ENCODE data around the gene COX4I1. TPM values are rescaled to one million over a fixed set of nuclear protein-coding genes. Genes with fewer than 3 reads are reported as not detected.
"Not testable (repeated sequence)": the region's sequence is repeated elsewhere in the genome, so short reads cannot be mapped to it uniquely, and the experiment has no call there.

COX4I1 gene
- total RNA-seq, 2 donors from 2014 or later: 1,590 to 1,597 TPM

DNA sequence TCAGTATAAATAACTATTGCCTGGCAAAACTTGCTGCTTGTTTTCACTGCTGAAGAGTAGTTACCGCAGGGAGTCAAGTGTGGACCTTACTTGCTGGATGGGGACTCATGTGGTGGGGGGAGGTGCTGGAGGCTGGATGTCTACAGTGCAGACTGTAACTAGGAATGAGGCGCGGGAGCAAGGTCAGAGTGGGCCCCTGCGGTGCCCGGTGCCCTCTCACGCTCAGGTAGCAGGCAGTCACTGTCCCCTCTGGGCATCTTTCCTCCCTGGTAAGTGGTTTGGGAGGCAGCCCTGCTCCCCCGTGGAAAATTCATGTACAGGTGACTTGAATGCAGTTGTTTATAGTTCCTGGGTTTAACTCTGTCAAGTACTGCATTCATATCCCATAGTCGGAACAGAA, 4.8 kb upstream of the COX4I1 start:
- DNase-seq: peak; percentile 8
- no peak for ATAC-seq
- intact Hi-C loops (cut with DNase I): no loop called here

DNA sequence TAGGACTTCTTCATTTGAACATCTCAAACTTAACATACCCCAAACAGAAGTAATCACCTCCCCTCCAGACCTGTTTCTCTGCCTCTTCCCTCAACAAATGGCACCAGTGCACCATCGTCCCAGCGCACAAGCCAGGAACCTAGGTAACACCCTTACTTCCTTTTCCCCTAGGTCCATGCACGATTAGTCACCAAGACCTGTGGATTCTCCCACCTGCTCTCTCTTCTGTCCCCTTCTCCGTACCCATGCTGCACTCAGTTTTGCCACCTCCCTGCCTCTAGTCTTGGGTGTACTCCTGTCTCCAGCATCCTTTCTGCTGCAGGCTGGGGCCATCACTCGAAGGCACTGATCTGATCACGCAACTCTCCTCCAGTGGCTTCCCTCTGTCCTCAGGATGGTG, 3.3 kb upstream of the COX4I1 start:
- DNase-seq (peak; percentile 8), ATAC-seq (no peak)
- intact Hi-C loops (cut with DNase I): no loop called here

DNA sequence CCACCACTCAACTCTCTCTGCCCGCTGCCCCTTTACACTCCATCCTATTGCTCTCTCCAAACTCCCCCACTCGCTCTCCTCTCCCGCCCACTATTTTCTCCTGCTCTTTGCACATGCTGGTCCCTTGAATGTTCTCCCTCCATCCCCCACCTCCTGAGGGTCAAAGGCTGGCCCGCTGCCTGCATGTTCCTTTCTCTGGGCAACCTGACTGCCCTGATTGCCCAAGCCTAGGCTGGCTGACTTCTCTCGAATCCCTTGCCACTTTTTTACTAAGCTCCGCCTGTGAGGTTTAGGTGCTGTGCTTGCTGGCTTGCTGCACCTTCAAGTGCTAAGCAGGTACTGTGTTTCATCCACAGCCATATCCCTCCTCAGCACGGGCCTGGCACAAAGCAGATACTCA, 2.9 kb upstream of the COX4I1 start:
- intact Hi-C loops (cut with DNase I): no loop called here
- DNase-seq: peak; percentile 5
- ATAC-seq: no peak

DNA sequence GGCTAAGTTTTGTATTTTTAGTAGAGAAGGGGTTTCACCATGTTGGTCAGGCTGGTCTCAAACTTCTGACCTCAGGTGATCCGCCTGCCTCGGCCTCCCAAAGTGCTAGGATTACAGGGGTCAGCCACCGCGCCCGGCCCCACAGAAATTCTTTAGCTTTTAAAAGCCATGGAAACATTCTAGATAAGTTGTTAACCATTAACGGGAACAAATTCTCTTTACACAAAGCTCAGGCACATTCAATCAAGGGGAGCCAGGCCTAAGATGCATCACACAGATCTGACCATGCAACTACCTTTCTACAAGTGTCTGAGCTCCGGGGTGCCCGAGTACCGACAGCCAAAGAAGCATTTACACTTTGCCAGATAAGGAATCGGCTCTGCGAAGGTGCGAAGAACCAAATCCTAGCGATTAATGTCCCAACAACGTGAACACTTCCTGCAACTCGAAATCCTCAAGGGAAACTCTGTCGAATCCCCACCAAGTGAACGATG, 1.2 kb upstream of the COX4I1 start:
- peak; percentile 15 for DNase-seq
- intact Hi-C loops (cut with DNase I): no loop called here
- ATAC-seq: no peak

DNA sequence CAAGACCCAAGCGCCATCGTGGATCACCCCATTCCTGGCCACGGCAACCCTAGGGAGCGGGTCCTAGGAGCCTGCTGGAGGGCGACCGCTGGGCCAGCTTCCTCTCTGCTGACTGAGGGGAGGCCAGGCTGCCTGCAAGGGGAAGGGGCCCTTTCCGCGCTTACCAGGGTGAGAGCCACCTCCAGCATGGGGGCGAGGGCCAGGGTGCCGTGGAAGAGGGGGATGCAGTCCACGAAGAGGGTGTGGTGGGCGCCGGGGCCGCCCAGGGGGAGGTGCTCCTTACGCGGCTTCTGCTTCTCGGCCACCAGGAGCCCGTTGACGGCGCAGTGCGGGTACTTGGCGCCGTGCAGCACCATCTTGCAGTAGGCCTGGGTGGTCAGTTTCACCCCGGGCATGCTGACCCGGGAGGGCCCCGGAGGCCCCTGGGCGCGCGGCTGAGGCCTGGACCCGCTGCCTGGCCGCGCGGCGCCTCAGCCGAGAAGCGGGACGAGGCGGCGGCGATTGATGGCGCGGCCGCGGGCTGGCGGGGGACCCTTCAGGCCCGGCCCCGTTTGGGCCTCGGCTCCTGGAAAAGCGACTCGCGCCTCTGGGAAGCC, 496 bp upstream of the COX4I1 start:
- peak; percentile 45 for DNase-seq
- ATAC-seq: peak; percentile 43 to 49
- intact Hi-C loops (cut with DNase I): no loop called here

DNA sequence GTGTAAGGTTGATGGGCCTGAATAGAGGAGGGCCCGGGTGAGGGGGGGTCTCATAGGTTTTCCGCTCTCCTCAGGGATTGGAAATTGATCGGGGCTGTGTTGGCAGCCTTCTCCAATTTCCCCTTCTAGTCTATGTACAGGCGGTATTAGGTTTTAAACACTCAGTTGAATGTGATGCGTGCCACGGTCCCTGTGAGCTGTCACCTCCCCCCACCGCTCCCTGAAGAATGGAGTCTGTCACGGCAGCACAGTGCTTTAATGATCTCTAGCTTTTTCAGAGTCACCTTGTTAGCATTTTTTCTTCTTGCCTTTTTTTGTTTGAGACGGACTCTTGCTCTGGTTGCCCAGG, 800 bp downstream of the COX4I1 start:
- intact Hi-C loops (cut with DNase I): no loop called here
- peak; percentile 5 to 10 for ATAC-seq
- DNase-seq: no peak

DNA sequence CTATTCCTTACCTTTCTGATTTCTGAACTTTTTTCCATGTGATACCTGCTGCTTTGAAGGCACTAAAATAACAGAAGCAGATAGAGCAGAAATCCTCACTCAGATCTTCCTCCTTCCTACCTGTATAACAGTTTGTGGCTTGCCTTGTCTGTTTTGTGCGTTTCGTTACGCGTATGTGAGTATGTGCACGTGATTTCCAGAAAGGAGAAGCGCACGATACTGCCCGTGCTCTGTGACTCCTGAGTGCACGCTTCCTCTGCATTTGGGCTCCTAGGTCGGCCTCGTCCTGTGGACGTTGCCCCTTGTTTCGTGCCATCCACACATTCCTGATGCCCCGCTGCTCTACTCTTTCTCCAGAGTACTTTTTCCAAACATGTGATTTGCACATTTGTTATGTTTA, 4.1 kb downstream of the COX4I1 start:
- DNase-seq (no peak), ATAC-seq (no peak)
- intact Hi-C loops (cut with DNase I): no loop called here

DNA sequence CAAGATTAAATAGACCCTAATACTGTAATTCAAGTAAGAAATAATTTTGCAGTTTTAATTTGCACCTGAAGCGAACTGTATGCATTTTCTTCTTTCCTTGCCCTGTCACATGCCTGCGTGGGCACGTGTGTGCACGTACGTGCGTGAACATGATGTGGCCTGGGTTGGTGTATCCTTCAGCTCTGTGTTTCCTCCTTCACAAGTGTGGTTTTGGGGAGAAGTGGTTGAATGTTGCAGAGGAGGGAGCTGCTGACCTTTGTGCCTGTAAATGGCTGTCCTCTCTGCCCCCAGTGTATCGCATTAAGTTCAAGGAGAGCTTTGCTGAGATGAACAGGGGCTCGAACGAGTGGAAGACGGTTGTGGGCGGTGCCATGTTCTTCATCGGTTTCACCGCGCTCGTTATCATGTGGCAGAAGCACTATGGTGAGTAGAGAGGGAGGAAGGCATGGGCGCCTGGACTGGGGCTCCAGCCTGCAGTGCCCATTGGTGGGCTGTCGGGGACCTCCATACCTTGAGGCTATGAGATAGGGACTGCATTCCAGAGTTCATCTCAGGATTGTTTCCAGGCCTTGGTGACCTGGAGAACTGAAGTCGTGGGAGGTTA, 6.0 kb downstream of the COX4I1 start:
- ATAC-seq (no peak), DNase-seq (no peak)
- intact Hi-C loops (cut with DNase I): no loop called here

DNA sequence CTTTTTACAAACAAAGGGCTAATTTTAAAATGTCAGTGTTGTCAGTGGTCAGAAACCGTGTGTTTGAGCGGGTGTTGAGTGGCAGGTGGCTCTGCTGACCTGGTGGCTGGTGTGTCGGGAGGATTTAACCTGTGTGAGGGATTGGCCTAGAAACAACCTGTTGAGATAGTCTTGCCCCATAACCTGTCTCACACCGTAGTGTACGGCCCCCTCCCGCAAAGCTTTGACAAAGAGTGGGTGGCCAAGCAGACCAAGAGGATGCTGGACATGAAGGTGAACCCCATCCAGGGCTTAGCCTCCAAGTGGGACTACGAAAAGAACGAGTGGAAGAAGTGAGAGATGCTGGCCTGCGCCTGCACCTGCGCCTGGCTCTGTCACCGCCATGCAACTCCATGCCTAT, 7.0 kb downstream of the COX4I1 start:
- ATAC-seq (no peak), DNase-seq (peak; percentile 8)
- intact Hi-C loops (cut with DNase I): no loop called here

DNA sequence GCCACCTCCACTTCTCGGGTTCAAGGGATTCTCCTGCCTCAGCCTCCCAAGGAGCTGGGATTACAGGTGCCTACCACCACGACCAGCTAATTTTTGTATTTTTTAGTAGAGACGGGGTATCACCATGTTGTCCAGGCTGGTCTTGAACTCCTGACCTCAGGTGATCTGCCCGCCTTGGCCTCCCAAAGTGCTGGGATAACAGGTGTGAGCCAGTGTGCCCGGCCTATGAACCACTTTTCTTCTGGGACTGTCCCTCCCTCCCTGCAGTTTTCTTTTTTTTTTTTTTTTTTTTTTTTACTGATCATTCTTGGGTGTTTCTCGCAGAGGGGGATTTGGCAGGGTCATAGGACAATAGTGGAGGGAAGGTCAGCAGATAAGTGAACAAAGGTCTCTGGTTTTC, 7.8 kb downstream of the COX4I1 start:
- ATAC-seq; intact Hi-C loops (cut with DNase I); DNase-seq: not testable (repeated sequence)

DNA sequence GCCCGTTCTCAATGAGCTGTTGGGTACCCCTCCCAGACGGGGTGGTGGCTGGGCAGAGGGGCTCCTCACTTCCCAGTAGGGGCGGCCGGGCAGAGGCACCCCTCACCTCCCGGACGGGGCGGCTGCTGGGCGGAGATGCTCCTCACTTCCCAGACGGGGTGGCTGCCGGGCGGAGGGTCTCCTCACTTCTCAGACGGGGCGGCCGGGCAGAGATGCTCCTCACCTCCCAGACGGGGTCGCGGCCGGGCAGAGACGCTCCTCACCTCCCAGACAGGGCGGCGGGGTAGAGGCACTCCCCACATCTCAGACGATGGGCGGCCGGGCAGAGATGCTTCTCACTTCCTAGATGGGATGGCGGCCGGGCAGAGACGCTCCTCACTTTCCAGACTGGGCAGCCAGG, 8.6 kb downstream of the COX4I1 start:
- ATAC-seq; intact Hi-C loops (cut with DNase I); DNase-seq: not testable (repeated sequence)

DNA sequence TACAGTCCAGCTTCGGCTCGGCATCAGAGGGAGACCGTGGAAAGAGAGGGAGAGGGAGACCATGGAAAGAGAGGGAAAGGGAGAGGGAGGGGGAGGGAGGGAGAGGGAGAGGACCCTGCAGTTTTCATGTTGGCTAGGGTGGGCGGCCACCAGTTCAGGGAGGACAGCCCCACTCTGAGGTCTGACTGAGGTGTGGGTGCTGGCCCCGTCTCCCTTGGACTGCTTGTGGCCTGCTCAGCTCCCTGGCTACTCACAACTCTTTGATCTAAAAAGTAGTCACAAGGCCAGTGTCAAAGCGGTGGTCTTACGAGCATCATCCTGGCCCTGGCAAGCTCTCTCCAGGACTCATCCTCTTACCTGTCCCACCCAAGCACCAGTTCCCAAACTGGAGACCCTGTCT, 9.4 kb downstream of the COX4I1 start:
- no peak for ATAC-seq
- DNase-seq: no peak
- intact Hi-C loops (cut with DNase I): no loop called here

DNA sequence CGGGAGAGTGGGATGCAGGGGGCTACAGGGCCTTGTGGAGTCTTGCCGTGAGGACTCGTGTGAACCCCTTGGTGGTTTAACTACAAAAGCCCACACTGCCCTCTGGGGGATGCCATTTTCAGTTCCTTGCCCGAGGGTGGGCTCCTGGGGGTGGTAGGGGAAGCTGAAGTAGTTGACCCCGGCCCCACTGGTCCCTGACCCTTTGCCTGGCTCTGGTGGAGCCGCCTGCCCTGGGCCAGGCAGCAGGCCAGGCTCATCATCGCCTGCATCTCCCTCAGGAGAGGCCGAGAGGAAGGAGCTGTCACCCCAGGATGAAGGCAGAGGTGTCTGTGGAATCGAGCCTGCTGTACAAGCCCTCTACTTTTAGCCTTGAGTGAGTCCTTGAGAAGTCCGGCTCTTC, 10.2 kb downstream of the COX4I1 start:
- ATAC-seq (no peak), DNase-seq (no peak)
- intact Hi-C loops (cut with DNase I): no loop called here

DNA sequence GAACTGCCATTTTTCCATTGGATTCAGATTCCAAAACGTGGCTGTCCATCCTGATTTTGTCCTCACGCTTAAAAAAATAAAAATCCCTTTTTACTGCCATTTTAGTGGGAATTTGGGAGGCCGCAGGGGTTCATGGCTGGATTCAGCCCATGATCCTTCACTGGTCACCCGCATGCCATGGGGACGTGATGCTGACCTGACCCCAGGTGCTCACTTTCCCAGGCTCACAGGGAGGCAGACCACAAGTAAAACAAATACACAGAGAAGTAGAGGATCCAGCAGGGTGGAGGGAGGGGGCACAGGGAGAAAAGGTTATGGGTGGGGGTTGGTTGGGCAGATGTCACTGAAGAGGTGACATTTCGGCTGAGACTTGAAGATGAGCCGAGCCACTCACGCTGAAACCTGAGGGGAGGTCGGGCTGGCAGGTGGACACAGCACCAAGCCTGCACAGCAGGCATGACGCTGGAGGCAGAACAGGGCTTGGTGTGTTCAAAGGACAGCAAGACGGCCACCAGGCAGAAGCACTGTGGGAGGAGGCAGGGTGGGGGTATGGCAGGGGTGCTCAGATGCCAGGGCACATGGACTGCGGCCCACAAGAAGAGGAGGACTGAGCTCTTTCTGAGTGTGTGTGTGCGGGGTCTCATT, 10.7 kb downstream of the COX4I1 start:
- DNase-seq (no peak), ATAC-seq (no peak)
- intact Hi-C loops (cut with DNase I): no loop called here

DNA sequence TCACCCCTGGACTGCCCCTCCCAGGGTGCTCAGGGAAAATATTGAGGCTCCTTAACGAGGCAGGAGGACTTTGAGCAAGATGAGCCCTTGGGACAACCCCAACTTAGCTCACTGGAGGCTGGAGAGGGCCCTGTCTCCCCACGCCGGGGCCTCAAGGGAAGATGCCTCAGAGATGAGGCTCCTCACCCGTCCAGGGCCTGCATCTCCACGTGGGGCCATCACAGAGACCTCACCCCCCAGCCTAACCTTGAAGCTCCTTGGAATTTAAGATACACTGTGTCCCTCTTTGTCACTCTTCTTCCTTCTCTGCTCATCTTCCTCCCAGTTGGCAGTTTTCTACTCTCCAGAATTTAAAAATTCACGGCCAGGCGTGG, 11.2 kb downstream of the COX4I1 start:
- ATAC-seq (no peak), DNase-seq (no peak)
- intact Hi-C loops (cut with DNase I): no loop called here

DNA sequence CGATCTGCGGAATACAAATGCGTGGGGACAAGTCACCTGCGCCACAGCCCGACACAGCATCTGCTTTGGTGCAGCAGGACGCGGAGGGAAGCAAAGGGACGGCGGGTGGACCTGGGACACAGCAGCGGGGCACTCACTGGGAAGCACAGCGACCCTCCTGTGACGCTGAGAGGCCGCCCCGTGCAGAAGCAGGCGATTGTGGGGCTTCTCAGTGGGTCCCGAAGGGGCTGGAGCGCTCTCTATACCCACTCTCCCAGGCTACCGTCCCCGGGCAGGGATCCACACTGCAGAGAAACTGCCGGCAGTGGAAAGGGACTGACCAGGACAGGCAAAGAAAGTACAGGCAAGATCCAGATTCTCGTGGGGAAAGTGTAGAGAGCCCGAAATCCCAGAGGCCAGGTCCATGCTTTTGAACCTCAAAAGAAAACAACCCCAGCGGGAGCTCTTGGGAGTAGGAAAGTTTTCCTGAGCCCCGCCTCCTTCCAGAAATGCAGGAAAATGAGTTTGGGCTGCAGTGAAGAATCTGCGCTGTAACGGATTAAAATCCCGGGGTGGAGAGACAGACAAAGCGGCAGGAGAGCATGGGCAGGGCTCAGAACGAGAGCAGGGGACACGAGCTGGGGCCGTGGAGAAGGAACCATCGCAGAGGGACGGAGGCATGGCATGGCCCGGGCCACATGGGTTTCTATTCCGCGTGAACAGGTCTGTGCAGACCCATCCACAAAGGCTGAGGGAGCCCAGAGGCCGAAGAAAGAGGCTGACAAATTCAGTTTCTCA, 12.7 kb downstream of the COX4I1 start:
- ATAC-seq (peak in 1 of 2 donors; percentile 8), DNase-seq (no peak)
- intact Hi-C loops (cut with DNase I): no loop called here

DNA sequence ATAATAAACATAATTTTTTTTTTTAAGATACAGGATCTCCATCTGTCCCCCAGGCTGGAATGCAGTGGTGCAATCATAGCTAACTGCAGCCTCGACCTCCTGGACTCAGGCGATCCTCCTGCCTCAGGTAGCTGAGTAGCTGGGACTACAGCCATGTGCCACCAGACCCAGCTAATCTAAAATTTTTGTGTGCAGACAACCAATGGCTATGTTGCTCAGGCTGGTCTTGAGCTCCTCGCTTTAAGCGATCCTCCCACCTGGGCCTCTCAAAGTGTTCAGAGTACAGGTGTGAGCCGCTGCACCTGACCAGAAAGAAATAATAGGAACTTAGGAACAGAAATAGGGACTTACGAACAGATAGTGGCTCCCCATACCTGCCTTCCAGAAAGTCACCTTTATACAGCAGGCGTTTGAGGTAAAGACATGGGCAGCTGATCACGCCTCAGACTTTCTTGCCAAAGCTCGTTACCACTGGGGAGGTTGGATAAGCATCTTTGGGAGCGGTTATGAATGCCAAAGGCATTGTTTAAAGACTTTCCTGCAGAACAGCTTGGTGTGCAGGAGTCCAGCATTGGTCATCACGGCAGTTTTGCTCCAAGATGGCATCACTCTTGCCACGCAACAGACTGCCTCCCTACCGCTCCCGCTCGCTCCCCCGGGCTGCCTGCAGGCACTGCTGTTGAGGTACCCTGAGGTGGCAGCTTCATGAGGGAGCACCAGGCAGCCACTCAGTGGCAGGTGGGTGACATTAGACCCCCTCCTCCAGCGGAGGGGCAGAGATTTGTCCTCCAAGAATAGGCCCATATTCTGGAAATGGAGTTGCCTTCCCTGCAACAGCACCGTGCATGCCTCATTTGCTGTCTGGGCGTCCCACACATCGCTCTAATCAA, 13.6 kb downstream of the COX4I1 start:
- DNase-seq: no peak
- ATAC-seq: no peak
- intact Hi-C loops (cut with DNase I): no loop called here

DNA sequence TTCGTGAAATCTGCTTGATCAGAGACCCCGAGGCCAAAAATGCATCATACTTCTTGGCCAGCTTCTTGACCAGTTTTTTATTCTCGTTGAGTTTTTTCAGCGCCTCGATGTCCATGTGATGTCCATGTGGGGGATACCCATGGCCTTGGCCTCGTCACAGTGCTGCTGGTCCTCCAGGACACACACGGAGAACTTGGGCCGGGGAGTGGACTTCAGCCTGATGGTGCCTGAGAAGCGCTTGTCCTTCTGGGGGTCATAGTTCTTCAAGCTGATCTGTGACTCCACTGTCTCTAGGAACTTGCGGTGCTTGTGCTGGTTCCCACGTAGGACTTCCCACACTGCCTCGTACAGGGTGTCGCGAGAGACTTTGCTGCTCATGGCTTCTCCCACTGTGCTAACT, 16.7 kb downstream of the COX4I1 start:
- intact Hi-C loops (cut with DNase I): no loop called here
- DNase-seq (no peak), ATAC-seq (no peak)

DNA sequence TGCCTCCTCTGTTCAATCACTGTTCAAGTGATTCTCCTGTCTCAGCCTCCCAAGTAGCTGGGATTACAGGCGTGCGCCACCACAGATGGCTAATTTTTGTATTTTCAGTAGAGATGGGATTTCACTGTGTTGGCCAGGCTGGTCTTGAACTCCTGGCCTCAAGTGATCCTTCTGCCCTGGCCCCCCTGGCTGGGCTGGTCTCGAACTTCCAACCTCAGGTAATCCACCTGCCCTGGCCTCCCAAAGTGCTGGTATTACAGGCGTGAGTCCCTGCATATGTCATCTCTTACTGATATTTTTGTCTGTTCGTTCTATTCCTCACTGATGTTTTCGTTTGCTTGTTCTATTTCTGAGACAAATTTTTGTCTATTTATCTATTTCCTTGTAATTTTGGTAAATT, 17.7 kb downstream of the COX4I1 start:
- DNase-seq; ATAC-seq; intact Hi-C loops (cut with DNase I): not testable (repeated sequence)
